Choroid plexus epithelial cell (primary cell): ENCODE data around the gene RRAGD.

Source experiments
- DNase-seq: peaks from one replicate; pipeline ENCODE4 v3.0.0-alpha.2; 2010; ENCODE audit warnings: low read depth
- H3K4me3 ChIP-seq: 2 replicates; pipeline ENCODE4 v1.5.1; 2011; ENCODE audit warnings: low read depth, mild to moderate bottlenecking, control low read depth, low read length, moderate library complexity
- TF ChIP-seq, protein P1 (sequence below): conservative IDR thresholded peaks from 2 replicates; pipeline ENCODE4 v1.5.1; 2011; ENCODE audit warnings: low read depth, mild to moderate bottlenecking, control low read depth, inconsistent platforms, low read length, moderate library complexity

The RRAGD gene

GRCh38 chr6:89347825-89348224, 64.2 kb downstream of the RRAGD start:
- H3K4me3 ChIP-seq, result no peak overlapping the region
- DNase-seq, result peak; percentile 72
- TF ChIP-seq, protein P1, sequence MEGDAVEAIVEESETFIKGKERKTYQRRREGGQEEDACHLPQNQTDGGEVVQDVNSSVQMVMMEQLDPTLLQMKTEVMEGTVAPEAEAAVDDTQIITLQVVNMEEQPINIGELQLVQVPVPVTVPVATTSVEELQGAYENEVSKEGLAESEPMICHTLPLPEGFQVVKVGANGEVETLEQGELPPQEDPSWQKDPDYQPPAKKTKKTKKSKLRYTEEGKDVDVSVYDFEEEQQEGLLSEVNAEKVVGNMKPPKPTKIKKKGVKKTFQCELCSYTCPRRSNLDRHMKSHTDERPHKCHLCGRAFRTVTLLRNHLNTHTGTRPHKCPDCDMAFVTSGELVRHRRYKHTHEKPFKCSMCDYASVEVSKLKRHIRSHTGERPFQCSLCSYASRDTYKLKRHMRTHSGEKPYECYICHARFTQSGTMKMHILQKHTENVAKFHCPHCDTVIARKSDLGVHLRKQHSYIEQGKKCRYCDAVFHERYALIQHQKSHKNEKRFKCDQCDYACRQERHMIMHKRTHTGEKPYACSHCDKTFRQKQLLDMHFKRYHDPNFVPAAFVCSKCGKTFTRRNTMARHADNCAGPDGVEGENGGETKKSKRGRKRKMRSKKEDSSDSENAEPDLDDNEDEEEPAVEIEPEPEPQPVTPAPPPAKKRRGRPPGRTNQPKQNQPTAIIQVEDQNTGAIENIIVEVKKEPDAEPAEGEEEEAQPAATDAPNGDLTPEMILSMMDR, result no peak

- TF ChIP-seq, protein P1, result no peak
- no peak overlapping the region for H3K4me3 ChIP-seq
- DNase-seq, result peak; percentile 19
Measured at GRCh38 chr6:89346433-89346832, 65.6 kb downstream of the RRAGD start.

GRCh38 chr6:89339565-89339964, 72.5 kb downstream of the RRAGD start:
- no peak for DNase-seq
- TF ChIP-seq, protein P1, result no peak

GRCh38 chr6:89335164-89335563, 76.9 kb downstream of the RRAGD start:
- TF ChIP-seq, protein P1, result no peak
- DNase-seq, result no peak
- no peak overlapping the region for H3K4me3 ChIP-seq

More at GRCh38 chr6:89339565-89339964, 72.5 kb downstream of the RRAGD start:
- no peak overlapping the region for H3K4me3 ChIP-seq

DNA sequence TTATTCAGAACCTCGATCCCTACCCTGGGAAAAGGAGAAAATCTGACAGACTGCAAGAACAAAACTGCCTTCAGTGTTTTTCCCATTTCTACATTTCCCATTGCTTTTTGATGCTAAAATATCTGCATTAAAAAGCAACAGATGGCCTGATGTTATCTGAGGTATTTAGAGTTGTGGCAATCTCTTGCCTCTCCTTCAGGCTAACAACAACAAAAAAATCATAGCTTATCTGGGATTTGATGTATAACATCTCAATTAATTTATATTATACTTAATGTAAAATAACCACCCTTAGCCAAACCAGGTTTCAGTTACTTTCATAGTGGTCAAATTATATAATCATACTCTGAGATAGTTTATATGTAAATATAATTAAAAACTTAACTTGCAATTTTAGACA, 81.2 kb downstream of the RRAGD start:
- TF ChIP-seq, protein P1, result no peak
- H3K4me3 ChIP-seq, result no peak overlapping the region
- no peak for DNase-seq

DNA sequence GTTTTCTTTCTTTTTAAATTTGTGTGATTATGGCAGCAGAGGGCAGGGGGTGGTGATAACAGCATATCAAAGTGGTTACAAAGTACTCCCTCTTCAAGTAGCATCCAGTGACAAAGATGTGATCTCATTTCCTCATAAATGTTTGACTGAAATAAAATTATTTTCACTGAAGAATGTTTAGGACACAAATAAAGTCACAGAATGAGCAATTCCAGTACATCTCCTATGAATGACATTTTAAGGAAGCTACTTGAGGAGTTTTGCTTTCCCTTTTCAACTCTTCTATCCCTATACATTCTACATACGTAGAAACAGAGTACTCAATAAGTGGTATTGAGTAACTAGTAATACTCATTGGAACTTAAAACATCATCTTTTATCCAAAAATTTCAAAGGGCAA, 83.1 kb downstream of the RRAGD start:
- DNase-seq, result no peak
- TF ChIP-seq, protein P1, result no peak
- no peak overlapping the region for H3K4me3 ChIP-seq

DNA sequence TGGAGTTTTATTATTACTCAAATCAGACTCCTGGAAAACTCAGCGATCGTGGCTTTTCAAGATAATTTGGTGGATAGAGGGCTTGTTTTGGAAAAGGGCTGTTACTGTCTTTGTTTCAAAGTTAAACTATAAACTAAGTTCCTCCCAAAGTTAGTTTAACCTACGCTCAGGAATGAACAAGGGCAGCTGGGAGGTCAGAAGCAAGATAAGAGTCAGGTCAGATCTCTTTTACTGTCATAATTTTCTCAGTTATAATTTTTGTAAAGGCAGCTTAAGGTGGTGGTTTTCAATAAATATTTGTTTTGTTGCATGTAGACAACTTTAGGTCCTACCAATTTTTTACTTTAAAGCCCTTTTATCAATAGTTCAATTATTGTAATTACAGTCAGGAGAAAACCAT, 87.8 kb downstream of the RRAGD start:
- no peak for DNase-seq
- TF ChIP-seq, protein P1, result no peak
- no peak overlapping the region for H3K4me3 ChIP-seq
